Measurements from ENCODE around the gene NDUFC1. TPM values are rescaled to one million over a fixed set of nuclear protein-coding genes. Genes with fewer than 3 reads are reported as not detected.

NDUFC1 gene
- total and polyA plus RNA-seq, 2 of the 8 experiments (the other 6 are each of a cell fraction or from before 2014, with no cell fraction given): 41.9 to 62.0 TPM

GRCh38 chr4:139295206-139295941 lies 6.9 kb downstream of the NDUFC1 start (continued):
- TF ChIP-seq, protein P1, sequence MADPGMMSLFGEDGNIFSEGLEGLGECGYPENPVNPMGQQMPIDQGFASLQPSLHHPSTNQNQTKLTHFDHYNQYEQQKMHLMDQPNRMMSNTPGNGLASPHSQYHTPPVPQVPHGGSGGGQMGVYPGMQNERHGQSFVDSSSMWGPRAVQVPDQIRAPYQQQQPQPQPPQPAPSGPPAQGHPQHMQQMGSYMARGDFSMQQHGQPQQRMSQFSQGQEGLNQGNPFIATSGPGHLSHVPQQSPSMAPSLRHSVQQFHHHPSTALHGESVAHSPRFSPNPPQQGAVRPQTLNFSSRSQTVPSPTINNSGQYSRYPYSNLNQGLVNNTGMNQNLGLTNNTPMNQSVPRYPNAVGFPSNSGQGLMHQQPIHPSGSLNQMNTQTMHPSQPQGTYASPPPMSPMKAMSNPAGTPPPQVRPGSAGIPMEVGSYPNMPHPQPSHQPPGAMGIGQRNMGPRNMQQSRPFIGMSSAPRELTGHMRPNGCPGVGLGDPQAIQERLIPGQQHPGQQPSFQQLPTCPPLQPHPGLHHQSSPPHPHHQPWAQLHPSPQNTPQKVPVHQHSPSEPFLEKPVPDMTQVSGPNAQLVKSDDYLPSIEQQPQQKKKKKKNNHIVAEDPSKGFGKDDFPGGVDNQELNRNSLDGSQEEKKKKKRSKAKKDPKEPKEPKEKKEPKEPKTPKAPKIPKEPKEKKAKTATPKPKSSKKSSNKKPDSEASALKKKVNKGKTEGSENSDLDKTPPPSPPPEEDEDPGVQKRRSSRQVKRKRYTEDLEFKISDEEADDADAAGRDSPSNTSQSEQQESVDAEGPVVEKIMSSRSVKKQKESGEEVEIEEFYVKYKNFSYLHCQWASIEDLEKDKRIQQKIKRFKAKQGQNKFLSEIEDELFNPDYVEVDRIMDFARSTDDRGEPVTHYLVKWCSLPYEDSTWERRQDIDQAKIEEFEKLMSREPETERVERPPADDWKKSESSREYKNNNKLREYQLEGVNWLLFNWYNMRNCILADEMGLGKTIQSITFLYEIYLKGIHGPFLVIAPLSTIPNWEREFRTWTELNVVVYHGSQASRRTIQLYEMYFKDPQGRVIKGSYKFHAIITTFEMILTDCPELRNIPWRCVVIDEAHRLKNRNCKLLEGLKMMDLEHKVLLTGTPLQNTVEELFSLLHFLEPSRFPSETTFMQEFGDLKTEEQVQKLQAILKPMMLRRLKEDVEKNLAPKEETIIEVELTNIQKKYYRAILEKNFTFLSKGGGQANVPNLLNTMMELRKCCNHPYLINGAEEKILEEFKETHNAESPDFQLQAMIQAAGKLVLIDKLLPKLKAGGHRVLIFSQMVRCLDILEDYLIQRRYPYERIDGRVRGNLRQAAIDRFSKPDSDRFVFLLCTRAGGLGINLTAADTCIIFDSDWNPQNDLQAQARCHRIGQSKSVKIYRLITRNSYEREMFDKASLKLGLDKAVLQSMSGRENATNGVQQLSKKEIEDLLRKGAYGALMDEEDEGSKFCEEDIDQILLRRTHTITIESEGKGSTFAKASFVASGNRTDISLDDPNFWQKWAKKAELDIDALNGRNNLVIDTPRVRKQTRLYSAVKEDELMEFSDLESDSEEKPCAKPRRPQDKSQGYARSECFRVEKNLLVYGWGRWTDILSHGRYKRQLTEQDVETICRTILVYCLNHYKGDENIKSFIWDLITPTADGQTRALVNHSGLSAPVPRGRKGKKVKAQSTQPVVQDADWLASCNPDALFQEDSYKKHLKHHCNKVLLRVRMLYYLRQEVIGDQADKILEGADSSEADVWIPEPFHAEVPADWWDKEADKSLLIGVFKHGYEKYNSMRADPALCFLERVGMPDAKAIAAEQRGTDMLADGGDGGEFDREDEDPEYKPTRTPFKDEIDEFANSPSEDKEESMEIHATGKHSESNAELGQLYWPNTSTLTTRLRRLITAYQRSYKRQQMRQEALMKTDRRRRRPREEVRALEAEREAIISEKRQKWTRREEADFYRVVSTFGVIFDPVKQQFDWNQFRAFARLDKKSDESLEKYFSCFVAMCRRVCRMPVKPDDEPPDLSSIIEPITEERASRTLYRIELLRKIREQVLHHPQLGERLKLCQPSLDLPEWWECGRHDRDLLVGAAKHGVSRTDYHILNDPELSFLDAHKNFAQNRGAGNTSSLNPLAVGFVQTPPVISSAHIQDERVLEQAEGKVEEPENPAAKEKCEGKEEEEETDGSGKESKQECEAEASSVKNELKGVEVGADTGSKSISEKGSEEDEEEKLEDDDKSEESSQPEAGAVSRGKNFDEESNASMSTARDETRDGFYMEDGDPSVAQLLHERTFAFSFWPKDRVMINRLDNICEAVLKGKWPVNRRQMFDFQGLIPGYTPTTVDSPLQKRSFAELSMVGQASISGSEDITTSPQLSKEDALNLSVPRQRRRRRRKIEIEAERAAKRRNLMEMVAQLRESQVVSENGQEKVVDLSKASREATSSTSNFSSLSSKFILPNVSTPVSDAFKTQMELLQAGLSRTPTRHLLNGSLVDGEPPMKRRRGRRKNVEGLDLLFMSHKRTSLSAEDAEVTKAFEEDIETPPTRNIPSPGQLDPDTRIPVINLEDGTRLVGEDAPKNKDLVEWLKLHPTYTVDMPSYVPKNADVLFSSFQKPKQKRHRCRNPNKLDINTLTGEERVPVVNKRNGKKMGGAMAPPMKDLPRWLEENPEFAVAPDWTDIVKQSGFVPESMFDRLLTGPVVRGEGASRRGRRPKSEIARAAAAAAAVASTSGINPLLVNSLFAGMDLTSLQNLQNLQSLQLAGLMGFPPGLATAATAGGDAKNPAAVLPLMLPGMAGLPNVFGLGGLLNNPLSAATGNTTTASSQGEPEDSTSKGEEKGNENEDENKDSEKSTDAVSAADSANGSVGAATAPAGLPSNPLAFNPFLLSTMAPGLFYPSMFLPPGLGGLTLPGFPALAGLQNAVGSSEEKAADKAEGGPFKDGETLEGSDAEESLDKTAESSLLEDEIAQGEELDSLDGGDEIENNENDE (IDR thresholded peaks at IDR 0.05; ENCODE audit: insufficient replicate concordance, low read length): no peak
- no peak for TF ChIP-seq SRF (IDR thresholded peaks at IDR 0.05; ENCODE audit: low read depth, low read length)
- TF ChIP-seq RNF2 (IDR thresholded peaks at IDR 0.05; ENCODE audit: borderline replicate concordance, low read depth, low read length, missing control alignments, poor library complexity, severe bottlenecking): no peak
- no peak for TF ChIP-seq CBX5 (IDR thresholded peaks at IDR 0.05; ENCODE audit: low read depth, low read length)
- peak; percentile 87 for TF ChIP-seq TAF7 (optimal IDR thresholded peaks at IDR 0.05; ENCODE audit: borderline replicate concordance, low read depth, low read length)
- no peak for TF ChIP-seq EZH2 (IDR thresholded peaks at IDR 0.05; ENCODE audit: low read depth, low read length, severe bottlenecking)
- TF ChIP-seq CEBPB (IDR thresholded peaks at IDR 0.05; ENCODE audit: low read depth, low read length): no peak
- TF ChIP-seq, protein P2, sequence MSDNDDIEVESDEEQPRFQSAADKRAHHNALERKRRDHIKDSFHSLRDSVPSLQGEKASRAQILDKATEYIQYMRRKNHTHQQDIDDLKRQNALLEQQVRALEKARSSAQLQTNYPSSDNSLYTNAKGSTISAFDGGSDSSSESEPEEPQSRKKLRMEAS (IDR thresholded peaks at IDR 0.05): peak; percentile 63; the same call in 1 of the 2 replicates
- no peak for TF ChIP-seq CREB1 (IDR thresholded peaks at IDR 0.05)
- no peak for TF ChIP-seq SUZ12 (IDR thresholded peaks at IDR 0.05; ENCODE audit: low read length)
